ENCODE measurements around the gene CCT4. TPM values are rescaled to one million over a fixed set of nuclear protein-coding genes. Genes with fewer than 3 reads are reported as not detected.

Gene CCT4
- total and polyA plus RNA-seq, 10 donors, result 45.0 to 104 (median 83.1) TPM

DNA sequence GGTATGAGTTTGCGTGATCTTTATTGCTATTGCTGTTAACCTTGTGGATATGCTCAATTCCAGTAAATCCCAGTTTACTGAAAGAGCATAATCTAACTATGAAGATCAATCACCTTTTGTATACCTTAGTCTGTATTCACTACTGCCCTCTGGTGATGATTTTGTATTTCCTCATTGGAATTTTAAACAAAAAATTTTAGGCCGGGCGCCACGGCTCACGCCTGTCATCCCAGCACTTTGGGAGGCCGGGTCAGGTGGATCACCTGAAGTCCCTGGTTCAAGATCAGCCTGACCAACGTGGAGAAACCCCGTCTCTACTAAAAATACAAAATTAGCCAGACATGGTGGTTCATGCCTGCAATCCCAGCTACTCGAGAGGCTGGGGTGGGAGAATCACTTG lies 22.1 kb upstream of the CCT4 start:
- no peak overlapping the region for H3K27ac ChIP-seq
- no peaks in the 10 kb centered on the region for H3K9me3 ChIP-seq
- WGBS, 5 donors, result 83 to 91% (median 86%) methylated on average over 9 of the region's 9 CpGs
- TF ChIP-seq POLR2AphosphoS5 (IDR thresholded peaks at IDR 0.05) (no peak), POLR2A (IDR thresholded peaks at IDR 0.05) (no peak)
- TF ChIP-seq, protein P1, sequence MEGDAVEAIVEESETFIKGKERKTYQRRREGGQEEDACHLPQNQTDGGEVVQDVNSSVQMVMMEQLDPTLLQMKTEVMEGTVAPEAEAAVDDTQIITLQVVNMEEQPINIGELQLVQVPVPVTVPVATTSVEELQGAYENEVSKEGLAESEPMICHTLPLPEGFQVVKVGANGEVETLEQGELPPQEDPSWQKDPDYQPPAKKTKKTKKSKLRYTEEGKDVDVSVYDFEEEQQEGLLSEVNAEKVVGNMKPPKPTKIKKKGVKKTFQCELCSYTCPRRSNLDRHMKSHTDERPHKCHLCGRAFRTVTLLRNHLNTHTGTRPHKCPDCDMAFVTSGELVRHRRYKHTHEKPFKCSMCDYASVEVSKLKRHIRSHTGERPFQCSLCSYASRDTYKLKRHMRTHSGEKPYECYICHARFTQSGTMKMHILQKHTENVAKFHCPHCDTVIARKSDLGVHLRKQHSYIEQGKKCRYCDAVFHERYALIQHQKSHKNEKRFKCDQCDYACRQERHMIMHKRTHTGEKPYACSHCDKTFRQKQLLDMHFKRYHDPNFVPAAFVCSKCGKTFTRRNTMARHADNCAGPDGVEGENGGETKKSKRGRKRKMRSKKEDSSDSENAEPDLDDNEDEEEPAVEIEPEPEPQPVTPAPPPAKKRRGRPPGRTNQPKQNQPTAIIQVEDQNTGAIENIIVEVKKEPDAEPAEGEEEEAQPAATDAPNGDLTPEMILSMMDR (IDR thresholded peaks at IDR 0.05 in 8 of 11, conservative IDR thresholded peaks at IDR 0.05 in 3 of 11), result no peak
- DNase-seq, result no peak
- no peak overlapping the region for H3K4me3 ChIP-seq
- H3K27me3 ChIP-seq (replicated peaks in 1 of 7), result no peaks in the 10 kb centered on the region
- intact Hi-C loops (cut with DNase I; ENCODE audit: low total_unique reads), result loop anchor here (10.0 kb wide), 2 partner anchors 284 to 854 kb away; partner anchors contain the start of gene B3GNT2
- peaks cover 0 to 2% (median 0%) of the 10 kb centered on the region in 6 donors for H3K36me3 ChIP-seq
- peaks cover 0 to 49% (median 17%) of the 10 kb centered on the region in 6 donors for H3K4me1 ChIP-seq

DNA sequence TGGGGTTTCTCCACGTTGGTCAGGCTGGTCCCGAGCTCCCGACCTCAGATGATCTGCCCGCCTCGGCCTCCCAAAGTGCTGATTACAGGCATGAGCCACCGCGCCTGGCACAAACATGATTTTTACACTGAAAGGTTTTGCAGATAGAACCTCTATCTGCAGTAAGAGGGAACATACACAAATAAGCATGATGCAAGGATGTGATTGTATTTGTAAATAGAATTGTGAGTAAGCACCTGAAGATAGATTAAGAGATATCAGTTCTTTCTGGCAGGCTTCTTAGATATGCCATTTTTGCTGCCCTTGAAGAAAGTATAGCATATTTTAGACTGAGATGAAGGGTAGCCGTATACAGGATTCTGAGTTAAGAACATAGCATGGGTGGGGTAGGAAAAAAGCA lies 20.7 kb upstream of the CCT4 start:
- TF ChIP-seq, protein P1 (IDR thresholded peaks at IDR 0.05 in 8 of 11, conservative IDR thresholded peaks at IDR 0.05 in 3 of 11), result no peak
- TF ChIP-seq POLR2AphosphoS5 (IDR thresholded peaks at IDR 0.05), result no peak
- no peak for TF ChIP-seq POLR2A (IDR thresholded peaks at IDR 0.05)
- 93 to 95% (median 94%) methylated on average over 8 of the region's 8 CpGs for WGBS, 5 donors
- no peak for DNase-seq
- no peaks in the 10 kb centered on the region for H3K9me3 ChIP-seq
- H3K36me3 ChIP-seq, result no peaks in the 10 kb centered on the region
- no peak overlapping the region for H3K27ac ChIP-seq
- intact Hi-C loops (cut with DNase I; ENCODE audit: low total_unique reads), result no loop called here
- H3K27me3 ChIP-seq (replicated peaks in 1 of 7), result no peaks in the 10 kb centered on the region
- H3K4me3 ChIP-seq, result no peak overlapping the region
- H3K4me1 ChIP-seq, result peaks cover 6 to 59% (median 24%) of the 10 kb centered on the region in 6 donors

DNA sequence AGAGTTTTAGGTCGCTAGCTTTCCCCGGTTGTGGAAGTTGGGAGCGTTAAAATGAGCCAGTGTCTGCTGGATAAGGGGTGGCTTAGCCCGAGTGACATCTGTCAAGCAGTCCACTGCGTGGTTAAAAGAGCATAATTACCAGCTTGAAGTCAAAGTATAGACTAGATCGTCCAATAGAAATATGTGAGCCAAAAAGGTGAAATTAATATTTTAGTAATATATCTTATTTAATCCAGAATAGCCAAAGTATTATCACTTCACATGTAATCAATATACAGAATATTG lies 17.7 kb upstream of the CCT4 start:
- intact Hi-C loops (cut with DNase I; ENCODE audit: low total_unique reads), result no loop called here
- H3K27me3 ChIP-seq (replicated peaks in 1 of 7), result no peaks in the 10 kb centered on the region
- H3K4me1 ChIP-seq, result peaks cover 6 to 59% (median 24%) of the 10 kb centered on the region in 6 donors
- no peak for DNase-seq
- H3K27ac ChIP-seq, result peak overlapping the region in 4 of 8 donors; percentile 75 to 84 (median 80)
- H3K36me3 ChIP-seq, result no peaks in the 10 kb centered on the region
- TF ChIP-seq POLR2A (IDR thresholded peaks at IDR 0.05), result no peak
- TF ChIP-seq POLR2AphosphoS5 (IDR thresholded peaks at IDR 0.05), result no peak
- TF ChIP-seq, protein P1 (IDR thresholded peaks at IDR 0.05 in 8 of 11, conservative IDR thresholded peaks at IDR 0.05 in 3 of 11), result no peak
- 0 to 4% (median 2%) methylated on average over 6 of the region's 6 CpGs for WGBS, 5 donors
- no peaks in the 10 kb centered on the region for H3K9me3 ChIP-seq
- H3K4me3 ChIP-seq, result peak overlapping the region; percentile 41 to 82 (median 66)

DNA sequence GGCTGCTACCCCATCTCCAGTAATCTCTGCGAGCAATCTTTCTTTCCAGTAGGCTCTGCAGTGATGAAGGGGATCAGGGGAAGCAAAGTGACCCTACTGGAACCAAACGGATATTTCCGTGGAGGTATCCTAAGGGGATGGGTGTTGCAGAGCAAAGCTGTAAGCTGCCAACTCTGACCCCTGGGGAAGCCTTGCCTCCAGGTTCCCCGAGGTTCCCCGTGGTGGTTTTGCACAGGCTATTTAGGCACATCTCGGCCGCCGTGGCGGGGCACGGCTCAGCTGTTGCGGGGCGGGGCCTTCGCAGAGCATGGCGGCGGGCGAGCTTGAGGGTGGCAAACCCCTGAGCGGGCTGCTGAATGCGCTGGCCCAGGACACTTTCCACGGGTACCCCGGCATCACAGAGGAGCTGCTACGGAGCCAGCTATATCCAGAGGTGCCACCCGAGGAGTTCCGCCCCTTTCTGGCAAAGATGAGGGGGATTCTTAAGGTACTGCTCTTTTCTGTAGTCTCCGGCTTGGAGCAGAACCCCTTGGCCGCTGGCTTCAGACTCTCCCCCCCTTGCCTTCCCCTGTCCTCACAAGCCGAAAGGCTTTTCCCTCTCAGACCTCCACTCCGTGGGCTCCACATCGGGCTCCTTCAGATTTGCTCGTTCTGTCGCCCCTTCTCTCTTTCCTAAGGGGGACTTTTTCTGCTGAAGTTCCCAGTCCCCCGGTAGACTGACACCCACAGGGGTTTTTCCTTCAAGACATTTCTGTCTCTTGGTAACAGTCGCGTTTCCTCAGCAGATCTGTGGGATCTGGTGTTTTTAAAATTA lies 17.1 kb upstream of the CCT4 start, which contains the start of gene COMMD1:
Gene COMMD1 (plus strand): TSS at position 303 of the 814 bp plus-strand sequence. CDS start 5 bp downstream, at position 308.
- 1 to 5% (median 1%) methylated on average over 22 to 33 of the region's 33 CpGs for WGBS, 5 donors
- no peaks in the 10 kb centered on the region for H3K9me3 ChIP-seq

More for the DNA sequence above, 17.1 kb upstream of the CCT4 start, which contains the start of gene COMMD1:
- H3K36me3 ChIP-seq, result no peaks in the 10 kb centered on the region
- H3K4me3 ChIP-seq, result peak within 1 kb of the TSS; percentile 41 to 82 (median 66)
- peaks cover 6 to 55% (median 24%) of the 10 kb centered on the region in 6 donors for H3K4me1 ChIP-seq
- TF ChIP-seq POLR2AphosphoS5 (IDR thresholded peaks at IDR 0.05) (peak; percentile 83 to 91 (median 89)), POLR2A (IDR thresholded peaks at IDR 0.05) (peak in 2 of 3 donors; percentile 20 to 23)
- TF ChIP-seq, protein P1 (IDR thresholded peaks at IDR 0.05 in 8 of 11, conservative IDR thresholded peaks at IDR 0.05 in 3 of 11), result no peak
- peak within 1 kb of the TSS; percentile 45 to 84 (median 76) for H3K27ac ChIP-seq
- intact Hi-C loops (cut with DNase I; ENCODE audit: low total_unique reads), result no loop called here
- DNase-seq, result peak; percentile 97
- no peaks in the 10 kb centered on the region for H3K27me3 ChIP-seq (replicated peaks in 1 of 7)

Data from spleen (tissue), 11 donors.